H1 (cell line): ENCODE results near the gene VWA5B2. TPM values are rescaled to one million over a fixed set of nuclear protein-coding genes. Genes with fewer than 3 reads are reported as not detected.

Experiments used
- CTCF ChIA-PET: fragments of 300-600 bp; sonication (Branson Sonifier 250); formaldehyde crosslinking; loops from one replicate; lab custom pipeline; 2021; ENCODE audit not compliant: partially characterized antibody; lab: Charles Lee
- POLR2A ChIA-PET: fragments of 300-600 bp; sonication (Branson Sonifier 250); formaldehyde crosslinking; loops from one replicate; lab custom pipeline; 2021; ENCODE audit warnings: inconsistent platforms; ENCODE audit not compliant: partially characterized antibody; lab: Charles Lee
- DNase-seq, 2 experiments: peaks; one replicate each; pipeline versions ENCODE4 v3.0.0 to v3.0.0-alpha.2; 2010 to 2022; ENCODE audit warnings: low spot score in 2 of 2, low read depth in 1 of 2, mixed read lengths in 1 of 2
- FAIRE-seq: peaks from 2 replicates; lab custom pipeline; 2011; peaks lifted over from hg19 to GRCh38; lab: Jason Lieb, UNC
- H2AFZ ChIP-seq: 2 replicates; pipeline ENCODE4 v1.8.1; 2012; ENCODE audit warnings: low read length, inconsistent platforms
- H2AK5ac ChIP-seq: 2 replicates; pipeline ENCODE4 v1.6.1; 2013; ENCODE audit warnings: low read depth, low read length
- H2BK120ac ChIP-seq: replicated peaks from 2 replicates; pipeline ENCODE3; 2013; ENCODE audit warnings: low read depth, low read length, inconsistent platforms
- H2BK12ac ChIP-seq: 2 replicates; pipeline ENCODE4 v1.6.1; 2013; ENCODE audit warnings: low read depth, low read length
- H2BK15ac ChIP-seq: 2 replicates; pipeline ENCODE4 v1.6.1; 2013; ENCODE audit warnings: low read length
- H2BK20ac ChIP-seq: 2 replicates; pipeline ENCODE4 v1.6.1; 2013; ENCODE audit warnings: low read length
- H2BK5ac ChIP-seq: 2 replicates; pipeline ENCODE4 v1.6.1; 2013; ENCODE audit warnings: low read depth, low read length
- H3K14ac ChIP-seq: 2 replicates; pipeline ENCODE4 v1.6.1; 2013; ENCODE audit warnings: inconsistent platforms; ENCODE audit not compliant: insufficient read length
- H3K18ac ChIP-seq: 2 replicates; pipeline ENCODE4 v1.6.1; 2013; ENCODE audit warnings: low read length; ENCODE audit errors: extremely low read depth
- H3K23ac ChIP-seq: 2 replicates; pipeline ENCODE4 v1.6.1; 2013; ENCODE audit warnings: inconsistent platforms; ENCODE audit not compliant: insufficient read length
- H3K23me2 ChIP-seq: 2 replicates; pipeline ENCODE4 v1.6.1; 2013; ENCODE audit warnings: low read depth, low read length
- H3K27ac ChIP-seq: 2 replicates; pipeline ENCODE4 v1.6.1; 2011; ENCODE audit warnings: low read depth, low read length, inconsistent platforms
- H3K27me3 ChIP-seq, 4 experiments: replicated peaks in 1 of 4; 1 replicate in 1 of 4; 2 replicates in 3 of 4; pipeline versions ENCODE4 v1.6.1 to v1.8.1; 2011 to 2013; ENCODE audit warnings: low read length in 3 of 4, mild to moderate bottlenecking in 3 of 4, inconsistent platforms in 2 of 4, mixed read lengths in 2 of 4, moderate library complexity in 1 of 4; ENCODE audit not compliant: control insufficient read depth in 3 of 4, insufficient read depth in 3 of 4; ENCODE audit errors: extremely low read depth in 1 of 4
- H3K36me3 ChIP-seq, 4 experiments: 2 replicates each; pipeline versions ENCODE4 v1.6.1 to v1.8.1; 2011 to 2013; ENCODE audit warnings: mild to moderate bottlenecking in 4 of 4, low read length in 3 of 4, moderate library complexity in 2 of 4, control low read depth in 1 of 4, inconsistent platforms in 1 of 4; ENCODE audit not compliant: insufficient read depth in 4 of 4, control insufficient read depth in 2 of 4
- H3K4ac ChIP-seq: replicated peaks from 2 replicates; pipeline ENCODE3; 2013; ENCODE audit warnings: low read length, low read depth, mixed read lengths, inconsistent platforms; ENCODE audit not compliant: insufficient read length
- H3K4me1 ChIP-seq, 4 experiments: replicated peaks in 1 of 4; 1 replicate in 1 of 4; 2 replicates in 3 of 4; pipeline versions ENCODE4 v1.6.1 to v1.8.1; 2011 to 2013; ENCODE audit warnings: low read length in 3 of 4, inconsistent platforms in 2 of 4, mixed read lengths in 1 of 4; ENCODE audit not compliant: insufficient read depth in 4 of 4, control insufficient read depth in 3 of 4
- H3K4me2 ChIP-seq, 2 experiments: 2 replicates each; pipeline versions ENCODE4 v1.6.1 to v1.8.1; 2011 to 2013; ENCODE audit warnings: low read depth in 2 of 2, low read length in 2 of 2, control low read depth in 1 of 2, inconsistent platforms in 1 of 2, mild to moderate bottlenecking in 1 of 2; ENCODE audit not compliant: insufficient read depth in 1 of 2
- H3K4me3 ChIP-seq, 4 experiments: fragments of 200-600, 300-600 bp in 1 of 4; sonication (generic), shearing (Covaris generic), sonication (Bioruptor Twin) in 1 of 4; 2 replicates each; pipeline versions ENCODE4 v1.5.1 to v1.8.1; 2011 to 2016; ENCODE audit warnings: low read length in 4 of 4, low read depth in 3 of 4, control low read depth in 2 of 4, inconsistent platforms in 2 of 4, mild to moderate bottlenecking in 2 of 4, mixed read lengths in 1 of 4, moderate library complexity in 1 of 4; ENCODE audit not compliant: insufficient read depth in 2 of 4; ENCODE audit errors: extremely low read depth in 1 of 4
- H3K56ac ChIP-seq: replicated peaks from 2 replicates; pipeline ENCODE3; 2013; ENCODE audit warnings: low read depth, mild to moderate bottlenecking, mixed read lengths, low read length, inconsistent platforms; ENCODE audit not compliant: insufficient read length
- H3K79me1 ChIP-seq: 2 replicates; pipeline ENCODE4 v1.6.1; 2013; ENCODE audit warnings: low read depth, low read length, control low read depth
- H3K79me2 ChIP-seq, 2 experiments: 2 replicates each; pipeline versions ENCODE4 v1.6.1 to v1.8.1; 2012 to 2013; ENCODE audit warnings: low read length in 2 of 2, mild to moderate bottlenecking in 2 of 2, inconsistent platforms in 1 of 2; ENCODE audit not compliant: insufficient read depth in 2 of 2, control insufficient read depth in 1 of 2
- H3K9ac ChIP-seq, 4 experiments: replicated peaks in 1 of 4; 1 replicate in 1 of 4; 2 replicates in 3 of 4; pipeline versions ENCODE4 v1.6.1 to v1.8.1; 2011 to 2013; ENCODE audit warnings: low read depth in 3 of 4, low read length in 3 of 4, control low read depth in 2 of 4, mild to moderate bottlenecking in 2 of 4, moderate library complexity in 2 of 4, inconsistent platforms in 1 of 4; ENCODE audit errors: extremely low read depth in 1 of 4
- H3K9me3 ChIP-seq, 2 experiments: 2 replicates each; pipeline versions ENCODE4 v1.6.1 to v1.8.1; 2012 to 2013; ENCODE audit warnings: mild to moderate bottlenecking in 2 of 2, moderate library complexity in 2 of 2, control low read depth in 1 of 2, inconsistent platforms in 1 of 2, low read depth in 1 of 2, low read length in 1 of 2, mixed read lengths in 1 of 2; ENCODE audit not compliant: insufficient read depth in 2 of 2
- H4K20me1 ChIP-seq, 2 experiments: replicated peaks in 1 of 2; 2 replicates each; pipeline versions ENCODE3 to v1.8.1; 2011 to 2013; ENCODE audit warnings: inconsistent platforms in 2 of 2, low read length in 2 of 2, mild to moderate bottlenecking in 1 of 2; ENCODE audit not compliant: insufficient read depth in 2 of 2, control insufficient read depth in 1 of 2
- H4K5ac ChIP-seq: 2 replicates; pipeline ENCODE4 v1.6.1; 2013; ENCODE audit warnings: low read length, low read depth, mixed read lengths, inconsistent platforms; ENCODE audit not compliant: insufficient read length
- H4K8ac ChIP-seq: 2 replicates; pipeline ENCODE4 v1.8.0; 2013; ENCODE audit warnings: mild to moderate bottlenecking, moderate library complexity, low read length, inconsistent platforms; ENCODE audit not compliant: insufficient read depth; ENCODE audit errors: extremely low read depth
- H4K91ac ChIP-seq: replicated peaks from 2 replicates; pipeline ENCODE3; 2013; ENCODE audit warnings: low read length, mixed read lengths, inconsistent platforms; ENCODE audit not compliant: insufficient read length
- JUN ChIP-seq: IDR thresholded peaks from 2 replicates; pipeline ENCODE4 v1.6.1; 2011; ENCODE audit warnings: low read depth, mild to moderate bottlenecking, improper control_type of control experiment, low read length
- TAF7 ChIP-seq: optimal IDR thresholded peaks from 2 replicates; pipeline ENCODE3; 2011; ENCODE audit warnings: low read depth, mild to moderate bottlenecking, inconsistent platforms, low read length, moderate library complexity, borderline replicate concordance
- WGBS, 2 experiments: shearing (Covaris generic) in 1 of 2; methylation state at CpG; one replicate each; pipeline versions ENCODE4 v1.1.6 to v1.1.7; 2013 to 2015; ENCODE audit warnings: low lambda C conversion rate in 2 of 2, mixed read lengths in 2 of 2, inconsistent platforms in 1 of 2, low coverage in 1 of 2, missing lambda C conversion rate in 1 of 2; ENCODE audit not compliant: insufficient replicate concordance in 2 of 2, insufficient coverage in 1 of 2, insufficient read length in 1 of 2; ENCODE audit errors: extremely low coverage in 1 of 2, missing lambda C conversion rate in 1 of 2; 5-methylcytosine and 5-hydroxymethylcytosine counted together
- polyA plus RNA-seq, 7 experiments: library from polyadenylated mRNA; depleted of rRNA in 3 of 7; stranded (reverse) in 5 of 7; unstranded in 2 of 7; fragments of >200 nt in 5 of 7; fragments of 200-250 nt in 2 of 7; gene quantifications; 1 replicate in 5 of 7; 2 replicates in 1 of 7; 4 replicates in 1 of 7; pipeline versions ENCODE4 v1.2.1 to v1.2.3, GENCODE V29; 2011 to 2013; ENCODE audit warnings: missing spikeins in 2 of 7, mixed read lengths in 2 of 7
- total RNA-seq: library from RNA; stranded (reverse); fragmentation: NEBNext Ultra II Directional; extraction: Animal tissue kit (Norgen Biotek cat#: 25700); gene quantifications from 2 replicates; pipeline ENCODE4 v1.2.1, GENCODE V29; 2021
- TF ChIP-seq, protein P1 (sequence below), 3 experiments: IDR thresholded peaks; 1 replicate in 2 of 3; 2 replicates in 1 of 3; pipeline versions ENCODE4 v1.5.1 to v1.6.1; 2011; ENCODE audit warnings: low read length in 3 of 3, mild to moderate bottlenecking in 3 of 3, inconsistent platforms in 2 of 3, low read depth in 1 of 3, moderate library complexity in 1 of 3; ENCODE audit not compliant: insufficient read depth in 1 of 3; ENCODE audit errors: control extremely low read depth in 1 of 3
- TF ChIP-seq, protein P2 (sequence below): IDR thresholded peaks from 2 replicates; pipeline ENCODE4 v1.6.1; 2012; ENCODE audit warnings: low read length, inconsistent platforms

The VWA5B2 gene
- total and polyA plus RNA-seq, 2 of the 8 experiments (the other 6 are each of a cell fraction or from before 2014, with no cell fraction given), result 0.53 to 0.56 TPM

- POLR2A ChIA-PET, result interaction anchor here (0.9 to 3.4 kb wide), 12 partner anchors 9 to 97 kb away, joined by 3 to 13 read pairs (median 5); partner anchors contain the start of genes CAMK2N2 and EEF1AKMT4
- 36% methylated on average over 12 of the region's 17 CpGs; no CpG with 5 or more reads in 1 of the 2 experiments for WGBS, 2 experiments
- H4K20me1 ChIP-seq, result peaks cover 8 to 16% of the 10 kb centered on the region in 2 experiments
- H3K79me1 ChIP-seq, result peaks cover 2% of the 10 kb centered on the region
- H3K27me3 ChIP-seq, result no peaks in the 10 kb centered on the region; a peak in 2 of 7 replicates
- no peak overlapping the region for H4K91ac ChIP-seq
- no peak overlapping the region for H2AK5ac ChIP-seq
- no peak overlapping the region for H3K9ac ChIP-seq
- H3K23me2 ChIP-seq, result no peaks in the 10 kb centered on the region; the same call in 1 of the 2 replicates
- peak overlapping the region; percentile 37 to 82 for H3K4me2 ChIP-seq
- no peak overlapping the region for H3K23ac ChIP-seq
- peaks cover 13 to 34% (median 23%) of the 10 kb centered on the region in 4 experiments; a peak in 7 of 8 replicates for H3K36me3 ChIP-seq
- no peak overlapping the region for H3K27ac ChIP-seq
- CTCF ChIA-PET, result interaction anchor here (0.6 to 8.9 kb wide), 19 partner anchors 9 to 353 kb away, joined by 3 to 183 read pairs (median 4); partner anchors contain the start of genes EEF1AKMT4 and VWA5B2
- DNase-seq, result no peak
- no peak overlapping the region for H2AFZ ChIP-seq
- H3K9me3 ChIP-seq, result no peaks in the 10 kb centered on the region
- FAIRE-seq, result no peak
- peak overlapping the region in 3 of 4 experiments; percentile 26 to 54 (median 42); a peak in 5 of 8 replicates for H3K4me3 ChIP-seq
- no peak overlapping the region for H4K5ac ChIP-seq
- H3K4me1 ChIP-seq, result peaks cover 0 to 5% (median 1%) of the 10 kb centered on the region in 4 experiments; a peak in 4 of 7 replicates
- no peak overlapping the region for H2BK20ac ChIP-seq
- no peak overlapping the region for H2BK15ac ChIP-seq
- H2BK12ac ChIP-seq, result no peak overlapping the region
- no peak overlapping the region for H3K56ac ChIP-seq
- no peak overlapping the region for H2BK5ac ChIP-seq
- no peak overlapping the region for H3K18ac ChIP-seq
- TF ChIP-seq, protein P1, sequence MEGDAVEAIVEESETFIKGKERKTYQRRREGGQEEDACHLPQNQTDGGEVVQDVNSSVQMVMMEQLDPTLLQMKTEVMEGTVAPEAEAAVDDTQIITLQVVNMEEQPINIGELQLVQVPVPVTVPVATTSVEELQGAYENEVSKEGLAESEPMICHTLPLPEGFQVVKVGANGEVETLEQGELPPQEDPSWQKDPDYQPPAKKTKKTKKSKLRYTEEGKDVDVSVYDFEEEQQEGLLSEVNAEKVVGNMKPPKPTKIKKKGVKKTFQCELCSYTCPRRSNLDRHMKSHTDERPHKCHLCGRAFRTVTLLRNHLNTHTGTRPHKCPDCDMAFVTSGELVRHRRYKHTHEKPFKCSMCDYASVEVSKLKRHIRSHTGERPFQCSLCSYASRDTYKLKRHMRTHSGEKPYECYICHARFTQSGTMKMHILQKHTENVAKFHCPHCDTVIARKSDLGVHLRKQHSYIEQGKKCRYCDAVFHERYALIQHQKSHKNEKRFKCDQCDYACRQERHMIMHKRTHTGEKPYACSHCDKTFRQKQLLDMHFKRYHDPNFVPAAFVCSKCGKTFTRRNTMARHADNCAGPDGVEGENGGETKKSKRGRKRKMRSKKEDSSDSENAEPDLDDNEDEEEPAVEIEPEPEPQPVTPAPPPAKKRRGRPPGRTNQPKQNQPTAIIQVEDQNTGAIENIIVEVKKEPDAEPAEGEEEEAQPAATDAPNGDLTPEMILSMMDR (IDR thresholded peaks at IDR 0.05; ENCODE audit: control extremely low read depth in 1 of 3, insufficient read depth in 1 of 3, low read depth in 1 of 3, low read length in 3 of 3), result 0 out of 4 replicates have a peak, but pooled peaks of 1 of the 3 experiments have one; percentile 4
- TF ChIP-seq JUN, result no peak
- TF ChIP-seq TAF7, result no peak
- TF ChIP-seq, protein P2, sequence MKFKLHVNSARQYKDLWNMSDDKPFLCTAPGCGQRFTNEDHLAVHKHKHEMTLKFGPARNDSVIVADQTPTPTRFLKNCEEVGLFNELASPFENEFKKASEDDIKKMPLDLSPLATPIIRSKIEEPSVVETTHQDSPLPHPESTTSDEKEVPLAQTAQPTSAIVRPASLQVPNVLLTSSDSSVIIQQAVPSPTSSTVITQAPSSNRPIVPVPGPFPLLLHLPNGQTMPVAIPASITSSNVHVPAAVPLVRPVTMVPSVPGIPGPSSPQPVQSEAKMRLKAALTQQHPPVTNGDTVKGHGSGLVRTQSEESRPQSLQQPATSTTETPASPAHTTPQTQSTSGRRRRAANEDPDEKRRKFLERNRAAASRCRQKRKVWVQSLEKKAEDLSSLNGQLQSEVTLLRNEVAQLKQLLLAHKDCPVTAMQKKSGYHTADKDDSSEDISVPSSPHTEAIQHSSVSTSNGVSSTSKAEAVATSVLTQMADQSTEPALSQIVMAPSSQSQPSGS, result 0 out of 2 replicates have a peak, but pooled peaks have one; percentile 17
- no peak overlapping the region for H3K14ac ChIP-seq
- no peaks in the 10 kb centered on the region for H3K79me2 ChIP-seq
- H3K4ac ChIP-seq, result no peak overlapping the region
- no peak overlapping the region for H4K8ac ChIP-seq
- H2BK120ac ChIP-seq, result no peak overlapping the region
Measured at GRCh38 chr3:184241141-184241446, 11.7 kb downstream of the VWA5B2 start.
